GM10266 (cell line): ENCODE results near the gene TCF7L2.

Experiments
- DNase-seq: peaks from one replicate; pipeline ENCODE4 v3.0.0; 2012; ENCODE audit errors: extremely low spot score
- CTCF ChIP-seq: IDR thresholded peaks from 2 replicates; pipeline ENCODE4 v1.5.1; 2012; ENCODE audit warnings: mild to moderate bottlenecking, low read depth; ENCODE audit not compliant: control insufficient read depth, insufficient read depth; ENCODE audit errors: missing control alignments

The TCF7L2 gene

GRCh38 chr10:113030453-113030852, 80.4 kb downstream of the TCF7L2 start:
- TF ChIP-seq CTCF: no peak
- no peak for DNase-seq

- no peak for DNase-seq
- TF ChIP-seq CTCF: no peak
Observed at GRCh38 chr10:113031147-113031546, 81.1 kb downstream of the TCF7L2 start.

- no peak for TF ChIP-seq CTCF
- no peak for DNase-seq
Observed at GRCh38 chr10:113033991-113034390, 83.9 kb downstream of the TCF7L2 start.

- DNase-seq: no peak
- TF ChIP-seq CTCF: no peak
Observed at GRCh38 chr10:113035732-113036312, 85.8 kb downstream of the TCF7L2 start.

GRCh38 chr10:113036619-113037018, 86.6 kb downstream of the TCF7L2 start:
- no peak for TF ChIP-seq CTCF
- no peak for DNase-seq

- TF ChIP-seq CTCF: no peak
- no peak for DNase-seq
Observed at GRCh38 chr10:113037218-113037617, 87.2 kb downstream of the TCF7L2 start.

GRCh38 chr10:113038183-113038582, 88.1 kb downstream of the TCF7L2 start:
- DNase-seq: no peak
- TF ChIP-seq CTCF: no peak
